Measurements from ENCODE around the gene TSPO.

DNA sequence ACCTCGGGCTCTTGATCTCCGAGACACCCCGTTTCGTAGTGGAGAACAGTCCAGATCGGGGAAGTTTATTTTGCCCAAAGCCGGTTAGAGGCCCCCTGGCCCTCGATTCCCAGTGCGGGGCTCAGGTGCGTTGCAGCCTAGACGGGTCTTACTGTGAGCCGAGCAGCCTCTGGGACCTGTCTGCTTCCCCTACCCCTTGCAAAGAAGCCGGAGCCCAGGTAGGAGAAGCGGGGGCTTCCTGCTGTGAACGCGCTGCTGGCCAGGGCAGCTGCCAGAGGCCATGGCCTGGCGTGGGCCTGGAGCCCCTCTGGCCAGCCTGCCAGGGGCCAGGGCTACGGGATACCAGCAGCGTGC lies 621 bp downstream of the TSPO start:
- TF ChIP-seq, protein P1, sequence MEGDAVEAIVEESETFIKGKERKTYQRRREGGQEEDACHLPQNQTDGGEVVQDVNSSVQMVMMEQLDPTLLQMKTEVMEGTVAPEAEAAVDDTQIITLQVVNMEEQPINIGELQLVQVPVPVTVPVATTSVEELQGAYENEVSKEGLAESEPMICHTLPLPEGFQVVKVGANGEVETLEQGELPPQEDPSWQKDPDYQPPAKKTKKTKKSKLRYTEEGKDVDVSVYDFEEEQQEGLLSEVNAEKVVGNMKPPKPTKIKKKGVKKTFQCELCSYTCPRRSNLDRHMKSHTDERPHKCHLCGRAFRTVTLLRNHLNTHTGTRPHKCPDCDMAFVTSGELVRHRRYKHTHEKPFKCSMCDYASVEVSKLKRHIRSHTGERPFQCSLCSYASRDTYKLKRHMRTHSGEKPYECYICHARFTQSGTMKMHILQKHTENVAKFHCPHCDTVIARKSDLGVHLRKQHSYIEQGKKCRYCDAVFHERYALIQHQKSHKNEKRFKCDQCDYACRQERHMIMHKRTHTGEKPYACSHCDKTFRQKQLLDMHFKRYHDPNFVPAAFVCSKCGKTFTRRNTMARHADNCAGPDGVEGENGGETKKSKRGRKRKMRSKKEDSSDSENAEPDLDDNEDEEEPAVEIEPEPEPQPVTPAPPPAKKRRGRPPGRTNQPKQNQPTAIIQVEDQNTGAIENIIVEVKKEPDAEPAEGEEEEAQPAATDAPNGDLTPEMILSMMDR (IDR thresholded peaks at IDR 0.05; ENCODE audit: insufficient read depth, low read depth, low read length), result no peak
- no peak for TF ChIP-seq EZH2 (IDR thresholded peaks at IDR 0.05; ENCODE audit: insufficient read depth, low read length)
